Measurements from ENCODE around the gene INHBB. TPM values are rescaled to one million over a fixed set of nuclear protein-coding genes. Genes with fewer than 3 reads are reported as not detected.

The INHBB gene
- total and polyA plus RNA-seq, 9 of the 15 experiments (the other 6 are each of a cell fraction or from before 2014, with no cell fraction given) = not detected

GRCh38 chr2:120307482-120307881 lies 38.5 kb upstream of the INHBB start:
- WGBS (ENCODE audit: insufficient coverage, low coverage, missing lambda C conversion rate) = 18% methylated on average over 6 of the region's 7 CpGs
- CTCF ChIA-PET (ENCODE audit: low intra/inter-chr PET ratio) = no interaction called here
- no peak overlapping the region for H3K9ac ChIP-seq (ENCODE audit: insufficient read depth in 1 of 2, low read depth in 2 of 2, low read length in 2 of 2)
- TF ChIP-seq NR1H2 (CRISPR knock-in tag; IDR thresholded peaks at IDR 0.05) = no peak
- TF ChIP-seq HINFP (tag; conservative IDR thresholded peaks at IDR 0.05; ENCODE audit: low read depth) = no peak
- no peak for TF ChIP-seq HSF4 (CRISPR knock-in tag; IDR thresholded peaks at IDR 0.05; ENCODE audit: borderline replicate concordance)
- no peak for TF ChIP-seq HLTF (IDR thresholded peaks at IDR 0.05)
- TF ChIP-seq USF2 (CRISPR knock-in tag; IDR thresholded peaks at IDR 0.05) = no peak
- TF ChIP-seq CBX1 (IDR thresholded peaks at IDR 0.05; ENCODE audit: low read depth) = no peak
- TF ChIP-seq TAF1 (IDR thresholded peaks at IDR 0.05; ENCODE audit: control insufficient read depth, extremely low read depth, insufficient read depth, low read length, severe bottlenecking) = no peak
- no peak for TF ChIP-seq ZNF318 (IDR thresholded peaks at IDR 0.05; ENCODE audit: borderline replicate concordance in 1 of 2, low read depth in 1 of 2)
- TF ChIP-seq ELK3 (CRISPR knock-in tag; IDR thresholded peaks at IDR 0.05) = no peak

More at GRCh38 chr2:120307482-120307881, 38.5 kb upstream of the INHBB start:
- Histone ChIP-seq H4K20me1 (replicated peaks; ENCODE audit: control insufficient read depth, insufficient read depth, low read length) (peaks cover 5% of the 10 kb centered on the region; the same call in 1 of the 2 replicates), H3K9me1 (ENCODE audit: control insufficient read depth, insufficient read depth, low read length) (no peaks in the 10 kb centered on the region), H3K4me3 (no peak overlapping the region), H3K27ac (ENCODE audit: extremely low read depth, low read depth, low read length) (no peak overlapping the region), H3K9me3 (replicated peaks; ENCODE audit: control insufficient read depth, insufficient read depth, low read depth, low read length) (no peaks in the 10 kb centered on the region), H2AFZ (ENCODE audit: low read depth, low read length) (no peak overlapping the region), H3K79me2 (ENCODE audit: control insufficient read depth, insufficient read depth, low read length) (no peaks in the 10 kb centered on the region), H3K36me3 (ENCODE audit: control insufficient read depth, insufficient read depth, low read length) (no peaks in the 10 kb centered on the region), H3K4me2 (ENCODE audit: insufficient read depth, low read length) (no peak overlapping the region), H3K27me3 (ENCODE audit: control insufficient read depth in 2 of 2, insufficient read depth in 2 of 2, low read length in 2 of 2) (peaks cover 0 to 17% of the 10 kb centered on the region in 2 experiments; a peak in 2 of 5 replicates), H3K4me1 (replicated peaks in 1 of 2; ENCODE audit: control insufficient read depth in 2 of 2, insufficient read depth in 2 of 2, low read length in 2 of 2) (no peaks in the 10 kb centered on the region; a peak in 1 of 5 replicates)
- POLR2A ChIA-PET = interaction anchor here (1.2 kb wide), 1 partner anchor 12 kb away, joined by 4 read pairs; no protein-coding TSS in a partner anchor
- FAIRE-seq (no peak), DNase-seq (ENCODE audit: extremely low read depth in 1 of 4, low spot score in 3 of 4) (no peak), ATAC-seq (no peak)
- BruUV-seq (replicated peaks) = no TSS peak
- in situ Hi-C loops (cut with MboI) (no loop called here), intact Hi-C loops (cut with micrococcal nuclease) (no loop called here)

Data from K562 (cell line).